K562 (cell line): Measurements from ENCODE around the gene LCA5L. TPM values are rescaled to one million over a fixed set of nuclear protein-coding genes. Genes with fewer than 3 reads are reported as not detected.

Experiments
- FOXA3 ChIP-seq, 2 experiments: fragments of 450-650 bp in 1 of 2; sonication (generic) in 1 of 2; formaldehyde crosslinking; IDR thresholded peaks in 1 of 2; conservative IDR thresholded peaks in 1 of 2; 2 replicates each; pipeline versions ENCODE4 v1.4.0 to v1.8.0; 2020 to 2022; ENCODE audit warnings: mild to moderate bottlenecking in 2 of 2, missing genetic modification reagents in 1 of 2
- HCFC1 ChIP-seq: IDR thresholded peaks from 2 replicates; pipeline ENCODE4 v1.6.1; 2012; ENCODE audit warnings: low read depth, low read length, improper control_type of control experiment
- HDAC2 ChIP-seq: fragments of 450-650 bp; IDR thresholded peaks from 2 replicates; pipeline ENCODE4 v1.6.1; 2016; ENCODE audit warnings: mild to moderate bottlenecking
- HDAC8 ChIP-seq: fragments of 450-650 bp; IDR thresholded peaks from 2 replicates; pipeline ENCODE4 v1.6.1; 2016; ENCODE audit warnings: mild to moderate bottlenecking, missing genetic modification characterization, moderate library complexity, missing compliant biosample characterization
- HNRNPUL1 ChIP-seq: fragments of 200-400 bp; formaldehyde crosslinking; IDR thresholded peaks from 2 replicates; pipeline ENCODE4 v1.6.1; 2017; ENCODE audit warnings: low read length
- KHSRP ChIP-seq: fragments of 450-650 bp; IDR thresholded peaks from 2 replicates; pipeline ENCODE4 v1.6.1; 2017
- POLR2A ChIP-seq: fragments of 450-650 bp; conservative IDR thresholded peaks from 2 replicates; pipeline ENCODE4 v1.6.1; 2016
- TEAD1 ChIP-seq, 2 experiments: fragments of 450-650 bp in 1 of 2; sonication (generic) in 1 of 2; formaldehyde crosslinking; IDR thresholded peaks; 2 replicates each; pipeline versions ENCODE4 v1.4.0 to v1.8.0; 2020 to 2022; ENCODE audit warnings: mild to moderate bottlenecking in 2 of 2, missing genetic modification reagents in 1 of 2
- ZNF79 ChIP-seq: fragments of 250-450 bp; sonication (Bioruptor Pico); IDR thresholded peaks from 2 replicates; pipeline ENCODE4 v1.4.0; 2020; ENCODE audit warnings: low read depth, mild to moderate bottlenecking, moderate library complexity
- polyA plus RNA-seq, 8 experiments: library from polyadenylated mRNA; depleted of rRNA in 4 of 8; stranded (reverse) in 5 of 8; unstranded in 3 of 8; fragments of >200 nt; fragmentation: Nextera tagmentation in 2 of 8; fragmentation: Illumina TruSeq in 1 of 8; extraction: Ambion mirVana in 2 of 8; extraction: Trizol in 1 of 8; gene quantifications; 2 replicates each; pipeline versions ENCODE4 v1.2.1 to v1.2.3, GENCODE V29; 2011 to 2014; ENCODE audit warnings: inconsistent platforms in 1 of 8, missing spikeins in 1 of 8
- total RNA-seq, 7 experiments: library from RNA; depleted of rRNA in 6 of 7; stranded (reverse); fragments of >200 nt in 6 of 7; fragmentation: Illumina TruSeq in 2 of 7; extraction: Trizol in 2 of 7; gene quantifications; 2 replicates each; pipeline versions ENCODE4 v1.2.1 to v1.2.3, GENCODE V29; 2011 to 2021; ENCODE audit warnings: low replicate concordance in 1 of 7
- TF ChIP-seq, protein P1 (sequence below): fragments of 450-650 bp; IDR thresholded peaks from 2 replicates; pipeline ENCODE4 v1.6.1; 2017; ENCODE audit warnings: antibody characterized with exemption
- TF ChIP-seq, protein P2 (sequence below): IDR thresholded peaks from 2 replicates; pipeline ENCODE4 v1.6.1; 2014; ENCODE audit warnings: antibody characterized with exemption
- TF ChIP-seq, protein P3 (sequence below): fragments of 450-650 bp; formaldehyde crosslinking; IDR thresholded peaks from 2 replicates; pipeline ENCODE4 v1.4.0; 2020; ENCODE audit warnings: mild to moderate bottlenecking
- TF ChIP-seq, protein P4 (sequence below): sonication (generic); formaldehyde crosslinking; IDR thresholded peaks from 2 replicates; pipeline ENCODE4 v1.9.0; 2022; ENCODE audit warnings: mild to moderate bottlenecking, missing genetic modification reagents
- TF ChIP-seq, protein P5 (sequence below), 2 experiments: fragments of 250-450 bp in 1 of 2; fragments of 450-650 bp in 1 of 2; sonication (Bioruptor Pico) in 1 of 2; IDR thresholded peaks; 2 replicates each; pipeline versions ENCODE4 v1.6.1 to v1.8.0; 2016 to 2021; ENCODE audit warnings: mild to moderate bottlenecking in 2 of 2, moderate library complexity in 2 of 2, missing compliant biosample characterization in 1 of 2, missing genetic modification characterization in 1 of 2
- TF ChIP-seq, protein P6 (sequence below), 2 experiments: fragments of 450-650 bp; conservative IDR thresholded peaks; 2 replicates each; pipeline ENCODE4 v1.6.1; 2017; ENCODE audit warnings: mild to moderate bottlenecking in 2 of 2, moderate library complexity in 2 of 2
- TF ChIP-seq, protein P7 (sequence below): fragments of 450-650 bp; IDR thresholded peaks from 2 replicates; pipeline ENCODE4 v1.6.1; 2016; ENCODE audit warnings: mild to moderate bottlenecking

The LCA5L gene
- total and polyA plus RNA-seq, 9 of the 15 experiments (the other 6 are each of a cell fraction or from before 2014, with no cell fraction given): 1.8 to 4.9 (median 3.8) TPM

DNA sequence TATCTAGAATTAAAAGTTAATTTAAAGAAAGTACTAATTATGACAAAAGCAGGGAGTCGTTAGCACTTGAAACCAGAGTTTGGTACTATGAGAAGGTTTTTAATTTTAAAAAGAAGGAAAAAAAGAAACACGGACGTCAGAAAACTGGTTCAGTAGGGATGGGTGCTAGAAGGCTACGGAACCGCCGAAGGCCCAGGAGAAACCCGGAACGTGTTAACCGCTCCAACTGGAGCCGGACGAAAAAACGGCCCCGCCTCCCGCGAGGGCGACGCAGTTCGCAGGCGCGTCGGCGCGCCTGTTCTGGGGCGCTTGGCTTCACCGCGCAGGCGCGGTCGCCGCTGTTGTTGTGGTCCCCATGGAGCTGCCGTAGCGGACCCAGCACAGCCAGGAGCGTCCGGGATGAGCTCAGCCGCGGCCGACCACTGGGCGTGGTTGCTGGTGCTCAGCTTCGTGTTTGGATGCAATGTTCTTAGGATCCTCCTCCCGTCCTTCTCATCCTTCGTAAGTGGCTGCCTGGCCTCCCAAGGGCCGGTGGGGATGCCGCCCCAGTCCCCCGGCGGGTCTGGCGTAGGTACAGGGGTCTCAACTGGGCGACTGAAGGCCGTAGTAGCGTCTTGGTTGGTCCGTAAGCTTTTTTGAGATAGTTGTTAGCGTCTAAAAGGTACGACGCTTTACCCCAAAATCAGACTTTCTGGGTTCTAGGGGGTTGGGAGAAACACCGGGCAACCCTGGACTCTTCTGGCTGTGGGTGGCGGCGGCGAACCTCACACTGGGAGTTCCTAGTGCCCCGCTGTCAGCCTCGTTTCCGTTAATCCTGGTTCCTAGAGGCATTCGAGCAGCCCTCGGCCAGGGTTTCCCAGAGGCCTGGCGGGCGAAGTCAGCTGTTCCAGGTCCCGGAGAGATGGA is 65.3 kb downstream of the LCA5L start (continued):
- TF ChIP-seq, protein P1, sequence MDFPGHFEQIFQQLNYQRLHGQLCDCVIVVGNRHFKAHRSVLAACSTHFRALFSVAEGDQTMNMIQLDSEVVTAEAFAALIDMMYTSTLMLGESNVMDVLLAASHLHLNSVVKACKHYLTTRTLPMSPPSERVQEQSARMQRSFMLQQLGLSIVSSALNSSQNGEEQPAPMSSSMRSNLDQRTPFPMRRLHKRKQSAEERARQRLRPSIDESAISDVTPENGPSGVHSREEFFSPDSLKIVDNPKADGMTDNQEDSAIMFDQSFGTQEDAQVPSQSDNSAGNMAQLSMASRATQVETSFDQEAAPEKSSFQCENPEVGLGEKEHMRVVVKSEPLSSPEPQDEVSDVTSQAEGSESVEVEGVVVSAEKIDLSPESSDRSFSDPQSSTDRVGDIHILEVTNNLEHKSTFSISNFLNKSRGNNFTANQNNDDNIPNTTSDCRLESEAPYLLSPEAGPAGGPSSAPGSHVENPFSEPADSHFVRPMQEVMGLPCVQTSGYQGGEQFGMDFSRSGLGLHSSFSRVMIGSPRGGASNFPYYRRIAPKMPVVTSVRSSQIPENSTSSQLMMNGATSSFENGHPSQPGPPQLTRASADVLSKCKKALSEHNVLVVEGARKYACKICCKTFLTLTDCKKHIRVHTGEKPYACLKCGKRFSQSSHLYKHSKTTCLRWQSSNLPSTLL: no peak
- TF ChIP-seq KHSRP (no peak), POLR2A (peak; percentile 78), TEAD1 (CRISPR knock-in tag; IDR thresholded peaks at IDR 0.05) (no peak), FOXA3 (CRISPR knock-in tag; conservative IDR thresholded peaks at IDR 0.05 in 1 of 2, IDR thresholded peaks at IDR 0.05 in 1 of 2) (no peak), HDAC8 (tag) (no peak), HDAC2 (peak; percentile 75), HCFC1 (peak; percentile 67), HNRNPUL1 (no peak), ZNF79 (CRISPR knock-in tag) (no peak)
- TF ChIP-seq, protein P2, sequence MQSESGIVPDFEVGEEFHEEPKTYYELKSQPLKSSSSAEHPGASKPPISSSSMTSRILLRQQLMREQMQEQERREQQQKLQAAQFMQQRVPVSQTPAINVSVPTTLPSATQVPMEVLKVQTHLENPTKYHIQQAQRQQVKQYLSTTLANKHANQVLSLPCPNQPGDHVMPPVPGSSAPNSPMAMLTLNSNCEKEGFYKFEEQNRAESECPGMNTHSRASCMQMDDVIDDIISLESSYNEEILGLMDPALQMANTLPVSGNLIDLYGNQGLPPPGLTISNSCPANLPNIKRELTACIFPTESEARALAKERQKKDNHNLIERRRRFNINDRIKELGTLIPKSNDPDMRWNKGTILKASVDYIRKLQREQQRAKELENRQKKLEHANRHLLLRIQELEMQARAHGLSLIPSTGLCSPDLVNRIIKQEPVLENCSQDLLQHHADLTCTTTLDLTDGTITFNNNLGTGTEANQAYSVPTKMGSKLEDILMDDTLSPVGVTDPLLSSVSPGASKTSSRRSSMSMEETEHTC: no peak
- TF ChIP-seq, protein P3, sequence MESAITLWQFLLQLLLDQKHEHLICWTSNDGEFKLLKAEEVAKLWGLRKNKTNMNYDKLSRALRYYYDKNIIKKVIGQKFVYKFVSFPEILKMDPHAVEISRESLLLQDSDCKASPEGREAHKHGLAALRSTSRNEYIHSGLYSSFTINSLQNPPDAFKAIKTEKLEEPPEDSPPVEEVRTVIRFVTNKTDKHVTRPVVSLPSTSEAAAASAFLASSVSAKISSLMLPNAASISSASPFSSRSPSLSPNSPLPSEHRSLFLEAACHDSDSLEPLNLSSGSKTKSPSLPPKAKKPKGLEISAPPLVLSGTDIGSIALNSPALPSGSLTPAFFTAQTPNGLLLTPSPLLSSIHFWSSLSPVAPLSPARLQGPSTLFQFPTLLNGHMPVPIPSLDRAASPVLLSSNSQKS: no peak
- TF ChIP-seq, protein P4, sequence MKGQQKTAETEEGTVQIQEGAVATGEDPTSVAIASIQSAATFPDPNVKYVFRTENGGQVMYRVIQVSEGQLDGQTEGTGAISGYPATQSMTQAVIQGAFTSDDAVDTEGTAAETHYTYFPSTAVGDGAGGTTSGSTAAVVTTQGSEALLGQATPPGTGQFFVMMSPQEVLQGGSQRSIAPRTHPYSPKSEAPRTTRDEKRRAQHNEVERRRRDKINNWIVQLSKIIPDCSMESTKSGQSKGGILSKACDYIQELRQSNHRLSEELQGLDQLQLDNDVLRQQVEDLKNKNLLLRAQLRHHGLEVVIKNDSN (CRISPR knock-in tag): no peak
- TF ChIP-seq, protein P5, sequence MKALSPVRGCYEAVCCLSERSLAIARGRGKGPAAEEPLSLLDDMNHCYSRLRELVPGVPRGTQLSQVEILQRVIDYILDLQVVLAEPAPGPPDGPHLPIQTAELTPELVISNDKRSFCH (CRISPR knock-in tag; IDR thresholded peaks at IDR 0.05): no peak
- TF ChIP-seq, protein P5 (tag; IDR thresholded peaks at IDR 0.05): 0 out of 2 replicates have a peak, but pooled peaks have one; percentile 13
- TF ChIP-seq, protein P6, sequence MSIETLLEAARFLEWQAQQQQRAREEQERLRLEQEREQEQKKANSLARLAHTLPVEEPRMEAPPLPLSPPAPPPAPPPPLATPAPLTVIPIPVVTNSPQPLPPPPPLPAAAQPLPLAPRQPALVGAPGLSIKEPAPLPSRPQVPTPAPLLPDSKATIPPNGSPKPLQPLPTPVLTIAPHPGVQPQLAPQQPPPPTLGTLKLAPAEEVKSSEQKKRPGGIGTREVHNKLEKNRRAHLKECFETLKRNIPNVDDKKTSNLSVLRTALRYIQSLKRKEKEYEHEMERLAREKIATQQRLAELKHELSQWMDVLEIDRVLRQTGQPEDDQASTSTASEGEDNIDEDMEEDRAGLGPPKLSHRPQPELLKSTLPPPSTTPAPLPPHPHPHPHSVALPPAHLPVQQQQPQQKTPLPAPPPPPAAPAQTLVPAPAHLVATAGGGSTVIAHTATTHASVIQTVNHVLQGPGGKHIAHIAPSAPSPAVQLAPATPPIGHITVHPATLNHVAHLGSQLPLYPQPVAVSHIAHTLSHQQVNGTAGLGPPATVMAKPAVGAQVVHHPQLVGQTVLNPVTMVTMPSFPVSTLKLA (conservative IDR thresholded peaks at IDR 0.05): peak; percentile 64 to 78
- TF ChIP-seq, protein P7, sequence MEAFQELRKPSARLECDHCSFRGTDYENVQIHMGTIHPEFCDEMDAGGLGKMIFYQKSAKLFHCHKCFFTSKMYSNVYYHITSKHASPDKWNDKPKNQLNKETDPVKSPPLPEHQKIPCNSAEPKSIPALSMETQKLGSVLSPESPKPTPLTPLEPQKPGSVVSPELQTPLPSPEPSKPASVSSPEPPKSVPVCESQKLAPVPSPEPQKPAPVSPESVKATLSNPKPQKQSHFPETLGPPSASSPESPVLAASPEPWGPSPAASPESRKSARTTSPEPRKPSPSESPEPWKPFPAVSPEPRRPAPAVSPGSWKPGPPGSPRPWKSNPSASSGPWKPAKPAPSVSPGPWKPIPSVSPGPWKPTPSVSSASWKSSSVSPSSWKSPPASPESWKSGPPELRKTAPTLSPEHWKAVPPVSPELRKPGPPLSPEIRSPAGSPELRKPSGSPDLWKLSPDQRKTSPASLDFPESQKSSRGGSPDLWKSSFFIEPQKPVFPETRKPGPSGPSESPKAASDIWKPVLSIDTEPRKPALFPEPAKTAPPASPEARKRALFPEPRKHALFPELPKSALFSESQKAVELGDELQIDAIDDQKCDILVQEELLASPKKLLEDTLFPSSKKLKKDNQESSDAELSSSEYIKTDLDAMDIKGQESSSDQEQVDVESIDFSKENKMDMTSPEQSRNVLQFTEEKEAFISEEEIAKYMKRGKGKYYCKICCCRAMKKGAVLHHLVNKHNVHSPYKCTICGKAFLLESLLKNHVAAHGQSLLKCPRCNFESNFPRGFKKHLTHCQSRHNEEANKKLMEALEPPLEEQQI: no peak
